ENCODE measurements around the gene COL13A1. TPM values are rescaled to one million over a fixed set of nuclear protein-coding genes. Genes with fewer than 3 reads are reported as not detected.

COL13A1 gene
- polyA plus RNA-seq, 12 donors = 5.8 to 19.9 (median 10.5) TPM; not detected in 1

- DNase-seq = no peak
Measured at GRCh38 chr10:69885379-69886013, 83.8 kb downstream of the COL13A1 start.

GRCh38 chr10:69888882-69889584, 87.3 kb downstream of the COL13A1 start:
- DNase-seq = no peak

GRCh38 chr10:69890065-69890847, 88.5 kb downstream of the COL13A1 start:
- DNase-seq = no peak

DNA sequence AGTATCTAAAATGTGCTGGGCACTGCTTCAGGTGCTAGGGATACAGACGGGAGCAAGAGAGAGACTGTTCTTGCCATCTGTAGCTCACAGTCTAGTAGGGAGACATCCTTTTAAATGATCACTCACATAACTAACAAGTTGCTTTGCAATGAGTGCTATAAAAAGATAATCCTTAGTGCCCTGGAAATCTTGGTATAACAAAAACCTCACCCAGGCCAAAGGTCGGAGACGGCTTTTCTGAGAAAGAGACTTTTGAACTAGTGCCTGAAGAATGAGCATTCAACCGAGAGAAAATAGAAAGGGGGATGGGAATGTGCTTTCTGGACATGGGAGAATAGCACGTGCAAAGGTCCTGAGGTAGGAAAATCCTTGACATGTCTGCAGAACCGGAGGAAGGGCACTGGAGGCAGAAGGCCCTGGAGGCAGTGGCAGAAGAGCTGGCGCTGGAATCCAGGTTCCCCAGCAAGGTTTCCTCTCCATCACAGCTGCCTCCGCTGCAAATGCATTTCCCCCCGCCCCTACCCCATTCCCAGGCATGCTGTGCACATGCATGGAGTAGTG, 89.4 kb downstream of the COL13A1 start:
- no peak for DNase-seq

GRCh38 chr10:69892406-69892805, 90.7 kb downstream of the COL13A1 start:
- no peak for DNase-seq

GRCh38 chr10:69892816-69893215, 91.1 kb downstream of the COL13A1 start:
- DNase-seq = no peak

DNA sequence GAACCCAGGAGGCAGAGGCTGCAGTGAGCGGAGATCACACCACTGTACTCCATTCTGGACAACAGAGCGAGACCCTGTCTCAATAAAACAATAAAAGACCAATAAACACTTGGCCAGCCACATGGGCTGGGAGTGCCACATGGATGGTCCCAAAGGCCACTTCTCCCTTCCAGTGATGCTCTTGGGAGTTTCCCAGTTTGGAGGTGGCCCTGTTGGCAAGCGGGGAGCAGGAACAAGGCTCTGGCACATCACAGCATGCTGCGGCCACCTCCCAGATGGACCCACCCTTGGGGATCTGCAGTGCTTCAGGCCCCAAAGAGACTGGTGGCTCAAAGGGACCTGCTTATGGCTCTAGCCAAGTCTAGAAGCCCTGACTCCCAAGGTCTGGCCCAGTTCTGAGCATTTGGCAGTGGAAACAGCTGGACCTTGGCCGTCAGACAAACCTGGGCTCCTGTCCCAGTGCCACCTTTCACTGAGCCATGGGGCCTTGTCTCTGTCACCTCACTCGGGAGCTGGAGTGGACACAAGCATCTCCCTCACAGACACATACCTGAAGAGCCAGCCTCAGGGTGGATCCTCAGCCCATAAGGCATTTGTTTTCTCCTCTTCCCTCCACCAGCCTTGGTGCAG, 91.7 kb downstream of the COL13A1 start:
- DNase-seq = no peak

GRCh38 chr10:69894156-69894555, 92.5 kb downstream of the COL13A1 start:
- DNase-seq = no peak

DNA sequence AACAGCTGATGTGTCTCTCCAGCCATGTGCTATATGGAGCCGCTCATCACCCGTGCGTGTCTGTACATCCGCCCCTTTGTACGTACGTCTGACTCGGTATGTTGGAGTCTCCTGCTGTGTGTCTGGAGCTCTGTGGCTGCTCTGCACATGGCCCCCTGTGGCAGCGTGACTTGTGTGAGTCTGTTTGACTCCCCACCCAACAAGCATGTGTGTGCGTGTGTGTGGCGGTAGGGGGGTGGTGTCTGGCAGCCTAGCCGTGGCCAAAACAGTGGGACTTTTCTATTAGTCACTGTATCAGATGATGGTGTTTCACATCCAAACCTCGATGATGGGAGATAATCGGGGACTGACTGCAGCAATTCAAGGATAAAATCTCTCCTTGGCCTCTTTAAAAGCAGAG, 94.1 kb downstream of the COL13A1 start:
- no peak for DNase-seq

GRCh38 chr10:69896606-69897231, 95.0 kb downstream of the COL13A1 start:
- no peak for DNase-seq

DNA sequence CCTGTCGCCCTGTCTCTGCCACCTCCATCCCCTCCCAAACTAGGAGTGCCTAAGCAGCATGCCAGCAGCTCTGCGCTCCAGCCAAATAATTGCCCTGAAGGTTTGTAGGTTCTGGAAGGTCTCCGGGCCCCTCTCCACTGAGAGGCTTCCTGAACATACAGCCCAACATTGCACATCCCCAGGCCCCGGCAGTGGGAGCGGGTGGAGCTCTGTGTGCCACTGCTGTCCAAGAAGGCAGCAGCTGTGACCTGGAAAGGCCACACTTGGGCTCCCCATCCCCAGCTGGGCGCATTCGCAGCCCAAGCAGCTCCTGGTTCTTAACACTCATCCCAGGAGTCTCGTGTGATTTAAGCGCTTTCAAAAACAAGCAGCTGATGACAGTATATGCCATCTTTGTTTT, 95.7 kb downstream of the COL13A1 start:
- DNase-seq = no peak

GRCh38 chr10:69897999-69898398, 96.3 kb downstream of the COL13A1 start:
- no peak for DNase-seq

- no peak for DNase-seq
Measured at GRCh38 chr10:69898524-69898923, 96.8 kb downstream of the COL13A1 start.

DNA sequence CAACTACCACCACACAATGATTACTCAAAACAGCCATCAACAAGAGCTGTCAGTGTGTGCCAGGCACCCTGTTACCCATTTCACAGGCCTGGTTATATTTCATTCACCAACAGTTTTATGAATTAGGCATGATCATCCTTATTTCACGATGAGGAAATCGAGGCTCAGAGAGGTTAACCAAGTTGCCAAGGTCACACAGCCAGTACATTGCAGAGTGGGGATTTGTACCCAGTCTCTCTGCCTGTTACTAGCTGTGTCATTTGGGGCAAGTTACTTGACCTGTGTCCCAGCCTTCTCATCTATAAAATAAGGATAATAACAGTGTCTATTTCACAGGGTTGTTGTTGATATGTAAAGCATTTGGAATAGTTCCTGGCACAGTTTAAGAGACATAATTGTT, 97.2 kb downstream of the COL13A1 start:
- no peak for DNase-seq

- no peak for DNase-seq
Measured at GRCh38 chr10:69899727-69900595, 98.3 kb downstream of the COL13A1 start.

DNA sequence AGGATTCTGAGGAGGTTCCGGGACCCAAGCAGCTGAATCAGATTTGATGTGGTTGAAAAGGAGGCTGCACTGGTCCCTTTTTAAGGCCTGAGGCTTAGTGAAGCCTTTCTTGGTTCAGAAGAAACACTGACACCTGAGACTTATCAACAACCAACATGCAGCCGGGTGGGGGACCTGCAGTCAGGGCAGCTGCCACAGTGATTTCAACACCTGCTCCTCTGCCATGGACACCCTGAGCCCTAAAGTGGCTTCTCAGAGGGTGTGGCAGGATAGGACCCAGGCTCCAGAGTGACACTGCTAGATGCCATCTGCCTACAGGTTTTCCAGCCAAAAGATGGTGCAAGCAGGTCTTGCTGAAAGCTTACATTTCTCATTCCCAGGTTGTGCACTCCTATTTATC, 99.3 kb downstream of the COL13A1 start:
- no peak for DNase-seq

GRCh38 chr10:69901628-69902505, 100.2 kb downstream of the COL13A1 start:
- no peak for DNase-seq

- no peak for DNase-seq
Measured at GRCh38 chr10:69902835-69903535, 101.3 kb downstream of the COL13A1 start.

GRCh38 chr10:69904533-69904932, 102.8 kb downstream of the COL13A1 start:
- no peak for DNase-seq

Data from muscle of arm (tissue), 12 donors.